DOHH2 (cell line): Measurements from ENCODE around the gene MTSS2.

Experiments
- H3F3A ChIP-seq: fragments of 200-600 bp; sonication (generic), shearing (Covaris generic); 2 replicates; pipeline ENCODE4 v1.6.0; 2016; ENCODE audit warnings: antibody characterized with exemption, mild to moderate bottlenecking; ENCODE audit not compliant: control insufficient read depth, insufficient read depth
- H3K27ac ChIP-seq: fragments of 200-600 bp; sonication (generic); 2 replicates; pipeline ENCODE4 v1.5.1; 2014; ENCODE audit warnings: low read depth, mild to moderate bottlenecking, low read length, moderate library complexity
- H3K27me3 ChIP-seq: fragments of 200-600 bp; sonication (generic); 2 replicates; pipeline ENCODE4 v1.6.1; 2014; ENCODE audit warnings: mild to moderate bottlenecking, low read length, mixed read lengths; ENCODE audit not compliant: control insufficient read depth
- H3K36me3 ChIP-seq: fragments of 200-600 bp; sonication (generic); 2 replicates; pipeline ENCODE4 v1.6.1; 2014; ENCODE audit warnings: mild to moderate bottlenecking, low read length, moderate library complexity, mixed read lengths; ENCODE audit not compliant: control insufficient read depth
- H3K4me1 ChIP-seq: fragments of 200-600 bp; sonication (generic); 2 replicates; pipeline ENCODE4 v1.6.1; 2014; ENCODE audit warnings: mild to moderate bottlenecking, low read length, mixed read lengths; ENCODE audit not compliant: control insufficient read depth
- H3K4me2 ChIP-seq: fragments of 200-600 bp; sonication (generic); 2 replicates; pipeline ENCODE4 v1.6.0; 2014; ENCODE audit warnings: mild to moderate bottlenecking, low read length, moderate library complexity
- H3K4me3 ChIP-seq: fragments of 200-600 bp; sonication (generic); 2 replicates; pipeline ENCODE4 v1.5.1; 2014; ENCODE audit warnings: mild to moderate bottlenecking, low read length, mixed read lengths
- H3K79me2 ChIP-seq: fragments of 200-600 bp; sonication (generic); 2 replicates; pipeline ENCODE4 v1.6.1; 2014; ENCODE audit warnings: mild to moderate bottlenecking, low read length, mixed read lengths; ENCODE audit not compliant: control insufficient read depth
- H3K9me2 ChIP-seq: fragments of 200-600 bp; sonication (generic); replicated peaks from 2 replicates; pipeline ENCODE4 v1.6.1; 2014; ENCODE audit warnings: mild to moderate bottlenecking, low read length, mixed read lengths; ENCODE audit not compliant: control insufficient read depth
- H3K9me3 ChIP-seq: fragments of 200-600 bp; sonication (generic); 2 replicates; pipeline ENCODE4 v1.6.1; 2014; ENCODE audit warnings: antibody characterized with exemption, low read length, mixed read lengths; ENCODE audit not compliant: control insufficient read depth, insufficient read depth
- H4K20me1 ChIP-seq: fragments of 200-600 bp; sonication (generic); 2 replicates; pipeline ENCODE4 v1.6.0; 2014; ENCODE audit warnings: low read depth, mild to moderate bottlenecking, antibody characterized with exemption, low read length, moderate library complexity; ENCODE audit not compliant: control insufficient read depth, insufficient read depth
- EZH2phosphoT487 ChIP-seq: fragments of 200-600 bp; sonication (generic); IDR thresholded peaks from 2 replicates; pipeline ENCODE4 v1.6.1; 2017; ENCODE audit warnings: borderline replicate concordance, mild to moderate bottlenecking, antibody characterized with exemption, low read length, moderate library complexity, mixed read lengths
- TF ChIP-seq, protein P1 (sequence below): fragments of 200-600 bp; sonication (generic); IDR thresholded peaks from one replicate; pipeline ENCODE4 v1.5.1; 2014; ENCODE audit warnings: antibody characterized with exemption, mild to moderate bottlenecking, low read depth, low read length; ENCODE audit not compliant: poor library complexity, severe bottlenecking

MTSS2 gene

DNA sequence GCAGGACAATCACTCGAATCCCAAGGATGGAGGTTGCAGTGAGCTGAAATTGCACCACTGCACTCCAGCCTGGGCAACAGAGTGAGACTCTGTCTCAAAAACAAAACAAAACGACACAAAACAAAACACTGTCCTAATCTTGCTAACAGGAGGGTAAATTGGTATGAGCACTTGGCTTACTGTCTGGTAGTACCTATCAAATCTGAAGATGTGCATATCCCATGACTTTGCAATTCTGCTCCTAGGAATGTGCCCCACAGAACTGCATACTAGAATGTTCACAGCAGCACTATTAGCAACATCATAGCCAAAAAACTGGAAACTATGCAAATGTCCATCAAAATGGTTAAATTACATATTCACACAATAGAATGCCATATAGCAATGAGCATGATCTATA, 15.7 kb downstream of the MTSS2 start:
- Histone ChIP-seq H3K4me1 (no peaks in the 10 kb centered on the region), H3K4me3 (no peak overlapping the region), H3K4me2 (no peak overlapping the region), H3K9me3 (no peaks in the 10 kb centered on the region), H3K27ac (no peak overlapping the region), H3K79me2 (no peaks in the 10 kb centered on the region), H4K20me1 (no peaks in the 10 kb centered on the region), H3K27me3 (no peaks in the 10 kb centered on the region), H3K36me3 (no peaks in the 10 kb centered on the region), H3K9me2 (no peaks in the 10 kb centered on the region), H3F3A (no peaks in the 10 kb centered on the region)
- TF ChIP-seq, protein P1, sequence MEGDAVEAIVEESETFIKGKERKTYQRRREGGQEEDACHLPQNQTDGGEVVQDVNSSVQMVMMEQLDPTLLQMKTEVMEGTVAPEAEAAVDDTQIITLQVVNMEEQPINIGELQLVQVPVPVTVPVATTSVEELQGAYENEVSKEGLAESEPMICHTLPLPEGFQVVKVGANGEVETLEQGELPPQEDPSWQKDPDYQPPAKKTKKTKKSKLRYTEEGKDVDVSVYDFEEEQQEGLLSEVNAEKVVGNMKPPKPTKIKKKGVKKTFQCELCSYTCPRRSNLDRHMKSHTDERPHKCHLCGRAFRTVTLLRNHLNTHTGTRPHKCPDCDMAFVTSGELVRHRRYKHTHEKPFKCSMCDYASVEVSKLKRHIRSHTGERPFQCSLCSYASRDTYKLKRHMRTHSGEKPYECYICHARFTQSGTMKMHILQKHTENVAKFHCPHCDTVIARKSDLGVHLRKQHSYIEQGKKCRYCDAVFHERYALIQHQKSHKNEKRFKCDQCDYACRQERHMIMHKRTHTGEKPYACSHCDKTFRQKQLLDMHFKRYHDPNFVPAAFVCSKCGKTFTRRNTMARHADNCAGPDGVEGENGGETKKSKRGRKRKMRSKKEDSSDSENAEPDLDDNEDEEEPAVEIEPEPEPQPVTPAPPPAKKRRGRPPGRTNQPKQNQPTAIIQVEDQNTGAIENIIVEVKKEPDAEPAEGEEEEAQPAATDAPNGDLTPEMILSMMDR, result no peak
- no peak for TF ChIP-seq EZH2phosphoT487

DNA sequence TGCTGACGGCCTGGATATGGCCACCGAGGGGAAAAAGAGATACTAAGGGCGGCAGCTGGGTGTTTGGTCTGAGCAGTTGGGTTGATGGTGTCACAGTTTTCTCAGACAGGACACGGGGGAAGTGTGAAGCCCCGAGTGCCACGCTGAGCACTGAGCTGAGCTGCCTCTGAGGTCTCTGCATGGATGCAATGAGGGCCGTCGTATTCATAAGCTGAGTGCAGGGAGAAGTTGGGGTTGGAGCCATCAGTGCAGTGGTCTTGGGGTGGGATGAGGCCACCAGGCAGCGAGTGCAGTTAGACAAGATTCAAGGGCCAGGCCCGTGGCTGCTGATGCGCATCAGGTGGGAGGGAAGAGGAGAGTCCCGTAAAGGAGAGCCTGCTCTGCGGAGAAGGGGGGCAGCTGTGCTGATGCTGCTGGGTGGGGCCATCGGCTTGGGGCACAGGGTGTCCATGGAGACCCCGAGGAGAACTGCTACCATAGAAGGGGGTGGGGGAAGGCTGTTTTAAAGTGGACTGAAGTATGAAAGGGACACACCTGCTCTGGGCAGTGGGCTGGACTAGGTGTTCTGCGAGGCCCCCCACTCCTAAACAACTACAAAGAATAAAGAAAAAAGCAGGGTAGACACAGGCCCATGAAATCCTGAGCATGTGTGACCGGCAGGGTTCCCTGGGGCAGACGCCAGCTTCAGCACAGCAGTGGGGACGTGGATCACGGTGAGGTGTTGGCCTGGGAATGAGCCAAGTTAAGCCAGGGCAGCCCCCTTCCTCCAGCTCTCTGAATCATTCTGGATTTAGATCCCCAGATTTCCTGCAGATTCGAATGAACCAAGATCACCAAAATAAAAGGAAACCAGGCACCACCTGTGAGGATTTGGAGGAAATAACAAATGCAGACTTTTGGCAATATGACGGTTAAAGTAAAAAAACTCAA, 19.8 kb downstream of the MTSS2 start:
- TF ChIP-seq, protein P1, result no peak
- TF ChIP-seq EZH2phosphoT487, result no peak
- Histone ChIP-seq H3K27ac (no peak overlapping the region), H3K27me3 (no peaks in the 10 kb centered on the region), H4K20me1 (no peaks in the 10 kb centered on the region), H3K79me2 (no peaks in the 10 kb centered on the region), H3K9me3 (no peaks in the 10 kb centered on the region), H3K36me3 (no peaks in the 10 kb centered on the region), H3K4me1 (no peaks in the 10 kb centered on the region), H3K4me3 (no peak overlapping the region), H3K9me2 (no peaks in the 10 kb centered on the region), H3K4me2 (no peak overlapping the region), H3F3A (no peaks in the 10 kb centered on the region)

DNA sequence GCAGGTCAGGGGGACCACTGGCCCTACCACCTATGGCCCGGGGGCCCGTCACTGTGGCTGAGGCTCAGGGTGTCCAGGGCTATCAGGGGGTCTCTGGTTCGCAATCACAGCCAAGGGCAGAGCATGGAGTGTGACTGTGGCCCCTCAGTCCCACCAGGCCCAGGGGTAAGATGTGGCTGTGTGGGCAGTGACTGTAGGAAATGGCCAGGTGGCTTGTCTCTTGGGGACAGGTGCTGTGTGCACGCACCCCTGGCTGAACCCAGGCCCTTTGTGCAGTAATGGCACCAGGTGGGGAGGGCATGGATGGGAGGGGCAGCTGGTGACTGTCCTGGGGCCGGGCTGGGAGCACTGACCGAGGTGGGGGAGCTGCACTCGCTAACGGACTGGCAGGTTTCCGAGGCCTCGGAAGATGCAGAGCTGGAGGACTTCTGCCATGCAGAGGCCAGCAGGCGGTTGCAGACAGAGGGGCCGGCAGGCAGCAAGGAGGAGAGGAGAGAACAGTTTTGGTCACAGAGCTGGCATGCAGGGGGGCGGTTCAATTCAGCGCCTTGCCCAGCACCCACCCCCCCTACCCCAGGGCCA, 20.6 kb downstream of the MTSS2 start:
- Histone ChIP-seq H3K9me2 (no peaks in the 10 kb centered on the region), H3K4me3 (no peak overlapping the region), H3K79me2 (no peaks in the 10 kb centered on the region), H3K36me3 (no peaks in the 10 kb centered on the region), H3K27me3 (no peaks in the 10 kb centered on the region), H4K20me1 (no peaks in the 10 kb centered on the region), H3K27ac (no peak overlapping the region), H3K4me2 (no peak overlapping the region), H3K4me1 (no peaks in the 10 kb centered on the region), H3K9me3 (no peaks in the 10 kb centered on the region), H3F3A (no peaks in the 10 kb centered on the region)
- no peak for TF ChIP-seq EZH2phosphoT487
- TF ChIP-seq, protein P1, result no peak
